GM23338 (cell line): Measurements from ENCODE around the gene KAT8. TPM values are rescaled to one million over a fixed set of nuclear protein-coding genes. Genes with fewer than 3 reads are reported as not detected.

Experiments used
- ATAC-seq: fragments of 200-7000 bp; cut with Tn5 transposase; 3 replicates; pipeline ENCODE4 v1.9.1; 2020
- DNase-seq: peaks from one replicate; pipeline ENCODE4 v3.0.0-alpha.2; 2015; ENCODE audit warnings: low spot score
- H2AFZ ChIP-seq: fragments of 200-600 bp; sonication (generic); 2 replicates; pipeline ENCODE4 v1.8.0; 2016; ENCODE audit warnings: antibody characterized with exemption, mild to moderate bottlenecking, moderate library complexity
- H3F3A ChIP-seq: fragments of 200-600 bp; sonication (generic); replicated peaks from 2 replicates; pipeline ENCODE4 v1.8.0; 2017; ENCODE audit warnings: antibody characterized with exemption, mixed run types, low read depth
- H3K27ac ChIP-seq: fragments of 200-600 bp; sonication (generic); 2 replicates; pipeline ENCODE4 v1.6.1; 2016; ENCODE audit warnings: low read depth
- H3K27me3 ChIP-seq: fragments of 200-600 bp; sonication (generic); 2 replicates; pipeline ENCODE4 v1.8.0; 2016; ENCODE audit warnings: mild to moderate bottlenecking, mixed run types, moderate library complexity; ENCODE audit not compliant: insufficient read depth
- H3K36me3 ChIP-seq: fragments of 200-600 bp; sonication (generic); 2 replicates; pipeline ENCODE4 v1.8.0; 2016; ENCODE audit warnings: mild to moderate bottlenecking; ENCODE audit not compliant: insufficient read depth
- H3K4me1 ChIP-seq: fragments of 200-600 bp; sonication (generic); 2 replicates; pipeline ENCODE4 v1.8.0; 2016; ENCODE audit warnings: mild to moderate bottlenecking, moderate library complexity; ENCODE audit not compliant: insufficient read depth
- H3K4me2 ChIP-seq: fragments of 200-600 bp; sonication (generic); 2 replicates; pipeline ENCODE4 v1.7.1; 2017; ENCODE audit warnings: mixed run types
- H3K4me3 ChIP-seq: fragments of 200-600 bp; sonication (generic); 2 replicates; pipeline ENCODE4 v1.6.1; 2016; ENCODE audit warnings: mixed run types
- H3K79me2 ChIP-seq: fragments of 200-600 bp; sonication (generic); replicated peaks from 2 replicates; pipeline ENCODE4 v1.8.0; 2017; ENCODE audit warnings: mild to moderate bottlenecking; ENCODE audit not compliant: insufficient read depth
- H3K9me2 ChIP-seq: fragments of 200-600 bp; sonication (generic); 2 replicates; pipeline ENCODE4 v1.8.0; 2017; ENCODE audit not compliant: insufficient read depth
- H4K20me1 ChIP-seq: fragments of 200-600 bp; sonication (generic); replicated peaks from 2 replicates; pipeline ENCODE4 v1.8.0; 2017; ENCODE audit warnings: mild to moderate bottlenecking; ENCODE audit not compliant: insufficient read depth
- H3K27ac Mint-ChIP-seq: 2 replicates; pipeline ENCODE4 v1.8.0; 2020; ENCODE audit warnings: inconsistent platforms, mild to moderate bottlenecking, moderate library complexity, mixed read lengths
- H3K27me3 Mint-ChIP-seq: 3 replicates; pipeline ENCODE4 v1.8.0; 2022; ENCODE audit warnings: low read depth, mild to moderate bottlenecking, moderate library complexity, mixed read lengths, inconsistent platforms; ENCODE audit not compliant: insufficient read depth, poor library complexity
- H3K36me3 Mint-ChIP-seq: 3 replicates; pipeline ENCODE4 v1.8.0; 2021; ENCODE audit warnings: low read depth, mild to moderate bottlenecking, inconsistent platforms, moderate library complexity, mixed read lengths
- H3K4me1 Mint-ChIP-seq: 3 replicates; pipeline ENCODE4 v1.8.0; 2020; ENCODE audit warnings: mild to moderate bottlenecking, inconsistent platforms, mixed read lengths
- H3K4me3 Mint-ChIP-seq: 3 replicates; pipeline ENCODE4 v1.8.0; 2021; ENCODE audit warnings: moderate library complexity, mild to moderate bottlenecking, inconsistent platforms, mixed read lengths
- H3K9me3 Mint-ChIP-seq: 3 replicates; pipeline ENCODE4 v1.8.0; 2020; ENCODE audit warnings: moderate library complexity, mild to moderate bottlenecking, inconsistent platforms, mixed read lengths
- CREB1 ChIP-seq: fragments of 250-450 bp; sonication (Bioruptor Pico); IDR thresholded peaks from 2 replicates; pipeline ENCODE4 v1.5.0; 2020; ENCODE audit warnings: low read depth, mild to moderate bottlenecking, moderate library complexity
- CTCF ChIP-seq, 2 experiments: fragments of 200-600 bp in 1 of 2; sonication (generic) in 1 of 2; conservative IDR thresholded peaks; 2 replicates each; pipeline versions ENCODE4 v1.5.1 to v1.6.1; 2016 to 2017; ENCODE audit warnings: antibody characterized with exemption in 2 of 2, low read depth in 2 of 2, mild to moderate bottlenecking in 2 of 2, moderate library complexity in 1 of 2
- ETS1 ChIP-seq: IDR thresholded peaks from 2 replicates; pipeline ENCODE4 v1.6.1; 2016; ENCODE audit warnings: antibody characterized with exemption
- EZH2 ChIP-seq: fragments of 200-600 bp; sonication (generic); IDR thresholded peaks from one replicate; pipeline ENCODE4 v1.8.0; 2017; ENCODE audit warnings: antibody characterized with exemption, mild to moderate bottlenecking, low read depth; ENCODE audit not compliant: unreplicated experiment
- EZH2phosphoT487 ChIP-seq: fragments of 200-600 bp; sonication (generic); IDR thresholded peaks from one replicate; pipeline ENCODE4 v1.8.1; 2018; ENCODE audit warnings: antibody characterized with exemption; ENCODE audit not compliant: unreplicated experiment
- JUNB ChIP-seq: IDR thresholded peaks from one replicate; pipeline ENCODE4 v1.6.1; 2016; ENCODE audit warnings: antibody characterized with exemption; ENCODE audit not compliant: unreplicated experiment
- NANOG ChIP-seq: IDR thresholded peaks from 2 replicates; pipeline ENCODE4 v1.6.1; 2016; ENCODE audit warnings: antibody characterized with exemption, borderline replicate concordance
- REST ChIP-seq: IDR thresholded peaks from one replicate; pipeline ENCODE4 v1.6.1; 2018; ENCODE audit warnings: antibody characterized with exemption; ENCODE audit not compliant: unreplicated experiment
- STAT1 ChIP-seq: IDR thresholded peaks from one replicate; pipeline ENCODE4 v1.6.1; 2016; ENCODE audit warnings: antibody characterized with exemption; ENCODE audit not compliant: unreplicated experiment
- ZNF114 ChIP-seq: fragments of 250-450 bp; sonication (Bioruptor Pico); IDR thresholded peaks from 2 replicates; pipeline ENCODE4 v1.5.0; 2020; ENCODE audit warnings: mild to moderate bottlenecking, moderate library complexity
- ZNF331 ChIP-seq: fragments of 250-450 bp; sonication (Bioruptor Pico); IDR thresholded peaks from 2 replicates; pipeline ENCODE4 v1.5.0; 2020; ENCODE audit warnings: low read depth, mild to moderate bottlenecking, moderate library complexity
- ZNF462 ChIP-seq: fragments of 250-450 bp; sonication (Bioruptor Pico); IDR thresholded peaks from 2 replicates; pipeline ENCODE4 v1.5.0; 2020; ENCODE audit warnings: mild to moderate bottlenecking, moderate library complexity
- polyA plus RNA-seq: library from polyadenylated mRNA; unstranded; fragments of >200 nt; fragmentation: Nextera tagmentation; extraction: Ambion mirVana; gene quantifications from 2 replicates; pipeline ENCODE4 v1.2.1, GENCODE V29; 2016
- total RNA-seq: library from RNA; depleted of rRNA; stranded (reverse); fragments of >200 nt; shearing (Covaris generic); gene quantifications from 2 replicates; pipeline ENCODE4 v1.2.3, GENCODE V29; 2014

KAT8 gene
- total and polyA plus RNA-seq, 2 experiments from 2014 or later: 47.6 to 85.4 TPM

- peaks cover 9% of the 10 kb centered on the region for H3K4me1 Mint-ChIP-seq
- peaks cover 17% of the 10 kb centered on the region for H4K20me1 ChIP-seq
- H3K36me3 Mint-ChIP-seq: peaks cover 46% of the 10 kb centered on the region
Measured at GRCh38 chr16:31114468-31114867, 3.0 kb upstream of the KAT8 start.

More at GRCh38 chr16:31114468-31114867, 3.0 kb upstream of the KAT8 start:
- Histone ChIP-seq H3K27ac (no peak overlapping the region), H3K4me3 (no peak overlapping the region), H3K27me3 (no peaks in the 10 kb centered on the region), H3F3A (peaks cover 19% of the 10 kb centered on the region; the same call in 1 of the 2 replicates), H3K9me2 (no peaks in the 10 kb centered on the region), H2AFZ (no peak overlapping the region), H3K4me2 (no peak overlapping the region), H3K4me1 (peaks cover 7% of the 10 kb centered on the region), H3K79me2 (peaks cover 16% of the 10 kb centered on the region), H3K36me3 (no peaks in the 10 kb centered on the region)
- H3K9me3 Mint-ChIP-seq: peaks cover 2% of the 10 kb centered on the region; the same call in 1 of the 3 replicates
- no peak for TF ChIP-seq EZH2phosphoT487
- no peak for TF ChIP-seq ZNF462 (CRISPR knock-in tag)
- no peak for TF ChIP-seq ZNF331 (CRISPR knock-in tag)
- no peak for TF ChIP-seq CREB1 (CRISPR knock-in tag)
- no peak for TF ChIP-seq EZH2
- no peak for TF ChIP-seq NANOG
- no peak for TF ChIP-seq STAT1
- no peak for TF ChIP-seq ETS1
- no peak for TF ChIP-seq CTCF (conservative IDR thresholded peaks at IDR 0.05; ENCODE audit: low read depth in 2 of 2)
- TF ChIP-seq REST: no peak
- no peak for TF ChIP-seq ZNF114 (CRISPR knock-in tag)
- no peak for TF ChIP-seq JUNB
- ATAC-seq: no peak
- no peak overlapping the region; the same call in 2 of the 3 replicates for H3K4me3 Mint-ChIP-seq
- peaks cover 16% of the 10 kb centered on the region for H3K27me3 Mint-ChIP-seq
- H3K27ac Mint-ChIP-seq: no peak overlapping the region
- no peak for DNase-seq
